ENCODE results near the gene ABHD1. TPM values are rescaled to one million over a fixed set of nuclear protein-coding genes. Genes with fewer than 3 reads are reported as not detected.

Gene ABHD1
- polyA plus RNA-seq, 1 donor (not counting 4 experiments of a cell fraction or from before 2014, with no cell fraction given) = not detected

GRCh38 chr2:27076323-27076722 is 47.3 kb upstream of the ABHD1 start:
- no peak for FAIRE-seq
- dilution Hi-C loops (cut with MboI; ENCODE audit: extremely low pct_ligation_motif_present, low sequenced_read_pairs) = no loop called here

GRCh38 chr2:27077231-27077630 is 46.4 kb upstream of the ABHD1 start:
- H3K79me2 ChIP-seq (ENCODE audit: control insufficient read depth, insufficient read depth, low read length) = no peaks in the 10 kb centered on the region
- no peak for TF ChIP-seq EZH2 (IDR thresholded peaks at IDR 0.05; ENCODE audit: low read length)
- no peaks in the 10 kb centered on the region for H3K27me3 ChIP-seq (ENCODE audit: control insufficient read depth, extremely low read depth, insufficient read depth, low read length)
- no peaks in the 10 kb centered on the region for H3K36me3 ChIP-seq (ENCODE audit: control insufficient read depth in 2 of 2, extremely low read depth in 1 of 2, insufficient read depth in 2 of 2, low read length in 2 of 2)
- H3K4me3 ChIP-seq (ENCODE audit: control insufficient read depth in 2 of 3, extremely low read depth in 1 of 3, insufficient read depth in 2 of 3, low read depth in 1 of 3, low read length in 3 of 3) = no peak overlapping the region
- H3K4me1 ChIP-seq (ENCODE audit: control insufficient read depth, extremely low read depth, insufficient read depth, low read length) = peaks cover 15% of the 10 kb centered on the region
- H3K27ac ChIP-seq (ENCODE audit: control insufficient read depth, insufficient read depth, low read length) = no peak overlapping the region
- no peaks in the 10 kb centered on the region for H3K9me3 ChIP-seq (ENCODE audit: control insufficient read depth, low read depth, low read length)
- FAIRE-seq (no peak), DNase-seq (ENCODE audit: low read depth, low spot score) (no peak)
- dilution Hi-C loops (cut with MboI; ENCODE audit: extremely low pct_ligation_motif_present, low sequenced_read_pairs) = no loop called here
- no peak overlapping the region for H3K9ac ChIP-seq (ENCODE audit: control insufficient read depth, extremely low read depth, insufficient read depth, low read length)
- H3K4me2 ChIP-seq (ENCODE audit: control insufficient read depth, extremely low read depth, insufficient read depth, low read depth, low read length) = no peak overlapping the region
- H4K20me1 ChIP-seq (ENCODE audit: control insufficient read depth, extremely low read depth, insufficient read depth, low read length) = no peaks in the 10 kb centered on the region
- no peaks in the 10 kb centered on the region for H3K9me1 ChIP-seq (ENCODE audit: control insufficient read depth, extremely low read depth, insufficient read depth, low read length)
- no peak overlapping the region for H2AFZ ChIP-seq (ENCODE audit: control insufficient read depth, low read length)

More at GRCh38 chr2:27076323-27076722, 47.3 kb upstream of the ABHD1 start:
- peaks cover 1% of the 10 kb centered on the region for H3K79me2 ChIP-seq (ENCODE audit: control insufficient read depth, insufficient read depth, low read length)
- H3K36me3 ChIP-seq (ENCODE audit: control insufficient read depth in 2 of 2, extremely low read depth in 1 of 2, insufficient read depth in 2 of 2, low read length in 2 of 2) = no peaks in the 10 kb centered on the region
- H3K4me2 ChIP-seq (ENCODE audit: control insufficient read depth, extremely low read depth, insufficient read depth, low read depth, low read length) = no peak overlapping the region
- no peaks in the 10 kb centered on the region for H3K9me1 ChIP-seq (ENCODE audit: control insufficient read depth, extremely low read depth, insufficient read depth, low read length)
- no peaks in the 10 kb centered on the region for H4K20me1 ChIP-seq (ENCODE audit: control insufficient read depth, extremely low read depth, insufficient read depth, low read length)
- no peak overlapping the region for H2AFZ ChIP-seq (ENCODE audit: control insufficient read depth, low read length)
- H3K4me3 ChIP-seq (ENCODE audit: control insufficient read depth in 2 of 3, extremely low read depth in 1 of 3, insufficient read depth in 2 of 3, low read depth in 1 of 3, low read length in 3 of 3) = no peak overlapping the region
- peaks cover 13% of the 10 kb centered on the region for H3K4me1 ChIP-seq (ENCODE audit: control insufficient read depth, extremely low read depth, insufficient read depth, low read length)
- TF ChIP-seq, protein P1, sequence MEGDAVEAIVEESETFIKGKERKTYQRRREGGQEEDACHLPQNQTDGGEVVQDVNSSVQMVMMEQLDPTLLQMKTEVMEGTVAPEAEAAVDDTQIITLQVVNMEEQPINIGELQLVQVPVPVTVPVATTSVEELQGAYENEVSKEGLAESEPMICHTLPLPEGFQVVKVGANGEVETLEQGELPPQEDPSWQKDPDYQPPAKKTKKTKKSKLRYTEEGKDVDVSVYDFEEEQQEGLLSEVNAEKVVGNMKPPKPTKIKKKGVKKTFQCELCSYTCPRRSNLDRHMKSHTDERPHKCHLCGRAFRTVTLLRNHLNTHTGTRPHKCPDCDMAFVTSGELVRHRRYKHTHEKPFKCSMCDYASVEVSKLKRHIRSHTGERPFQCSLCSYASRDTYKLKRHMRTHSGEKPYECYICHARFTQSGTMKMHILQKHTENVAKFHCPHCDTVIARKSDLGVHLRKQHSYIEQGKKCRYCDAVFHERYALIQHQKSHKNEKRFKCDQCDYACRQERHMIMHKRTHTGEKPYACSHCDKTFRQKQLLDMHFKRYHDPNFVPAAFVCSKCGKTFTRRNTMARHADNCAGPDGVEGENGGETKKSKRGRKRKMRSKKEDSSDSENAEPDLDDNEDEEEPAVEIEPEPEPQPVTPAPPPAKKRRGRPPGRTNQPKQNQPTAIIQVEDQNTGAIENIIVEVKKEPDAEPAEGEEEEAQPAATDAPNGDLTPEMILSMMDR (optimal IDR thresholded peaks at IDR 0.05 in 1 of 3, IDR thresholded peaks at IDR 0.05 in 1 of 3, conservative IDR thresholded peaks at IDR 0.05 in 1 of 3; ENCODE audit: extremely low read depth in 1 of 3, insufficient read depth in 2 of 3, low read length in 3 of 3) = no peak
- TF ChIP-seq EZH2 (IDR thresholded peaks at IDR 0.05; ENCODE audit: low read length) = no peak
- no peaks in the 10 kb centered on the region for H3K27me3 ChIP-seq (ENCODE audit: control insufficient read depth, extremely low read depth, insufficient read depth, low read length)
- no peak overlapping the region for H3K9ac ChIP-seq (ENCODE audit: control insufficient read depth, extremely low read depth, insufficient read depth, low read length)
- no peak overlapping the region for H3K27ac ChIP-seq (ENCODE audit: control insufficient read depth, insufficient read depth, low read length)
- H3K9me3 ChIP-seq (ENCODE audit: control insufficient read depth, low read depth, low read length) = no peaks in the 10 kb centered on the region
- no peak for DNase-seq (ENCODE audit: low read depth, low spot score)
